A549 (cell line): ENCODE results near the gene LCN12. TPM values are rescaled to one million over a fixed set of nuclear protein-coding genes. Genes with fewer than 3 reads are reported as not detected.

ENCODE experiments used
- ATAC-seq, 2 experiments: fragments of 200-7000 bp in 1 of 2; fragments of >200 bp in 1 of 2; cut with Nextera tagmentation in 1 of 2; cut with Tn5 transposase in 1 of 2; 3 replicates each; pipeline versions ENCODE4 v1.8.0 to v1.9.1; 2018 to 2020; ENCODE audit warnings: mild to moderate bottlenecking in 1 of 2, moderate library complexity in 1 of 2
- CTCF ChIA-PET: fragments of 300-600 bp; sonication (Branson Sonifier 250); formaldehyde crosslinking; extraction: SDS; loops from one replicate; lab custom pipeline; 2021; ENCODE audit warnings: antibody characterized with exemption, inconsistent platforms; lab: Yijun Ruan, JAX
- POLR2A ChIA-PET: fragments of 350-600 bp; formaldehyde crosslinking; extraction: SDS; loops from one replicate; lab custom pipeline; 2021; ENCODE audit warnings: antibody characterized with exemption, inconsistent platforms; lab: Yijun Ruan, JAX
- DNase-seq, 2 experiments: peaks; one replicate each; pipeline versions ENCODE4 v3.0.0 to v3.0.0-alpha.2; 2011 to 2016; ENCODE audit warnings: low read depth in 1 of 2, low spot score in 1 of 2
- FAIRE-seq: peaks from 2 replicates; lab custom pipeline; 2011; peaks lifted over from hg19 to GRCh38; lab: Jason Lieb, UNC
- H3K27ac ChIP-seq, 2 experiments: fragments of >200 bp; sonication (Bioruptor Twin); formaldehyde crosslinking; 3 replicates each; pipeline ENCODE4 v1.5.1; 2016 to 2017
- H3K4me1 ChIP-seq: fragments of >200 bp; sonication (Bioruptor Twin); formaldehyde crosslinking; 3 replicates; pipeline ENCODE4 v1.6.1; 2016
- H3K4me2 ChIP-seq: fragments of >200 bp; sonication (Bioruptor Twin); formaldehyde crosslinking; 3 replicates; pipeline ENCODE4 v1.6.1; 2016
- H3K4me3 ChIP-seq: fragments of >200 bp; sonication (Bioruptor Twin); formaldehyde crosslinking; 3 replicates; pipeline ENCODE4 v1.5.1; 2016
- H3K9me3 ChIP-seq: fragments of >200 bp; sonication (Bioruptor Twin); formaldehyde crosslinking; 3 replicates; pipeline ENCODE4 v1.6.1; 2016
- ATOH8 ChIP-seq: fragments of 250-450 bp; sonication (Bioruptor Pico); IDR thresholded peaks from 2 replicates; pipeline ENCODE4 v1.5.0; 2020; ENCODE audit warnings: low read depth, mild to moderate bottlenecking, moderate library complexity
- CBX2 ChIP-seq: fragments of 200-600 bp; sonication (generic); IDR thresholded peaks from 2 replicates; pipeline ENCODE4 v1.6.1; 2016; ENCODE audit warnings: low read depth, mild to moderate bottlenecking, borderline replicate concordance
- CBX8 ChIP-seq: fragments of 200-600 bp; sonication (generic); IDR thresholded peaks from 2 replicates; pipeline ENCODE4 v1.6.1; 2016
- CEBPB ChIP-seq, 2 experiments: fragments of >200 bp in 1 of 2; sonication (Bioruptor Twin) in 1 of 2; formaldehyde crosslinking in 1 of 2; IDR thresholded peaks; 2 replicates each; pipeline ENCODE4 v1.6.1; 2012 to 2016
- CHD2 ChIP-seq: fragments of 150-350 bp; IDR thresholded peaks from 2 replicates; pipeline ENCODE4 v1.6.1; 2014; ENCODE audit warnings: low read length; ENCODE audit not compliant: partially characterized antibody
- E2F6 ChIP-seq: IDR thresholded peaks from 2 replicates; pipeline ENCODE4 v1.6.1; 2012; ENCODE audit warnings: low read depth, borderline replicate concordance
- ELK1 ChIP-seq: fragments of 150-350 bp; IDR thresholded peaks from 2 replicates; pipeline ENCODE4 v1.6.1; 2014; ENCODE audit warnings: low read depth, mild to moderate bottlenecking, low read length
- ESRRA ChIP-seq: fragments of 150-350 bp; IDR thresholded peaks from 2 replicates; pipeline ENCODE4 v1.6.1; 2014; ENCODE audit warnings: mild to moderate bottlenecking, low read length, borderline replicate concordance
- FOSB ChIP-seq: fragments of 250-450 bp; sonication (Bioruptor Pico); IDR thresholded peaks from 2 replicates; pipeline ENCODE4 v1.5.0; 2020; ENCODE audit warnings: mild to moderate bottlenecking, moderate library complexity
- GATA3 ChIP-seq: IDR thresholded peaks from 2 replicates; pipeline ENCODE4 v1.6.1; 2012; ENCODE audit warnings: borderline replicate concordance
- HDAC2 ChIP-seq: fragments of 200-600 bp; sonication (generic); IDR thresholded peaks from 2 replicates; pipeline ENCODE4 v1.6.1; 2016
- HES2 ChIP-seq: fragments of >200 bp; sonication (Bioruptor Twin); formaldehyde crosslinking; IDR thresholded peaks from 2 replicates; pipeline ENCODE4 v1.6.1; 2016
- HEYL ChIP-seq: fragments of 250-450 bp; sonication (Bioruptor Pico); IDR thresholded peaks from 2 replicates; pipeline ENCODE4 v1.8.0; 2021; ENCODE audit warnings: mild to moderate bottlenecking, moderate library complexity
- HOXB13 ChIP-seq: fragments of 250-450 bp; sonication (Bioruptor Pico); IDR thresholded peaks from 2 replicates; pipeline ENCODE4 v1.5.0; 2020; ENCODE audit warnings: low read depth, mild to moderate bottlenecking, moderate library complexity
- JUNB ChIP-seq: fragments of >200 bp; sonication (Bioruptor Twin); formaldehyde crosslinking; IDR thresholded peaks from 2 replicates; pipeline ENCODE4 v1.6.1; 2016
- MAZ ChIP-seq: fragments of 150-350 bp; IDR thresholded peaks from 2 replicates; pipeline ENCODE4 v1.6.1; 2014; ENCODE audit warnings: antibody characterized with exemption, low read depth, low read length, borderline replicate concordance
- PHF8 ChIP-seq: fragments of 200-600 bp; sonication (generic); IDR thresholded peaks from 2 replicates; pipeline ENCODE4 v1.6.1; 2016; ENCODE audit warnings: low read depth, mild to moderate bottlenecking, antibody characterized with exemption, moderate library complexity, borderline replicate concordance
- RAD21 ChIP-seq, 2 experiments: fragments of >200 bp in 1 of 2; sonication (Bioruptor Twin) in 1 of 2; formaldehyde crosslinking in 1 of 2; IDR thresholded peaks in 1 of 2; conservative IDR thresholded peaks in 1 of 2; 2 replicates in 1 of 2; 3 replicates in 1 of 2; pipeline ENCODE4 v1.6.1; 2012 to 2018; ENCODE audit warnings: inconsistent platforms in 1 of 2
- RFX5 ChIP-seq: fragments of 450-650 bp; IDR thresholded peaks from 2 replicates; pipeline ENCODE4 v1.7.1; 2014; ENCODE audit warnings: antibody characterized with exemption, mild to moderate bottlenecking, moderate library complexity
- SMC3 ChIP-seq: fragments of >200 bp; sonication (Bioruptor Twin); formaldehyde crosslinking; IDR thresholded peaks from 3 replicates; pipeline ENCODE4 v1.6.1; 2018; ENCODE audit warnings: inconsistent platforms
- SREBF2 ChIP-seq: fragments of 450-650 bp; IDR thresholded peaks from 2 replicates; pipeline ENCODE4 v1.6.1; 2014; ENCODE audit warnings: mild to moderate bottlenecking, moderate library complexity
- ZC3H11A ChIP-seq: fragments of 450-650 bp; IDR thresholded peaks from 2 replicates; pipeline ENCODE4 v1.6.1; 2014; ENCODE audit warnings: antibody characterized with exemption, mild to moderate bottlenecking
- ZFP36 ChIP-seq: fragments of 450-650 bp; IDR thresholded peaks from 2 replicates; pipeline ENCODE4 v1.6.1; 2014; ENCODE audit warnings: borderline replicate concordance; ENCODE audit not compliant: partially characterized antibody
- ZNF302 ChIP-seq: fragments of 250-450 bp; sonication (Bioruptor Pico); IDR thresholded peaks from 2 replicates; pipeline ENCODE4 v1.9.0; 2021; ENCODE audit warnings: inconsistent platforms, mild to moderate bottlenecking, moderate library complexity
- WGBS: methylation state at CpG from one replicate; pipeline ENCODE4 v1.1.6; 2017; ENCODE audit errors: missing lambda C conversion rate; 5-methylcytosine and 5-hydroxymethylcytosine counted together
- polyA plus RNA-seq, 4 experiments: library from polyadenylated mRNA; depleted of rRNA in 3 of 4; stranded (reverse); fragments of >200 nt; fragmentation: RNase III in 1 of 4; extraction: RNeasy Plus Mini Kit Qiagen cat#74134 plus additional on column Dnase treatment in 1 of 4; gene quantifications; 2 replicates in 3 of 4; 3 replicates in 1 of 4; pipeline ENCODE4 v1.2.3, GENCODE V29; 2011 to 2017
- TF ChIP-seq, protein P1 (sequence below): fragments of 200-600 bp; sonication (generic); IDR thresholded peaks from 2 replicates; pipeline ENCODE4 v1.6.1; 2016; ENCODE audit warnings: antibody characterized with exemption, mild to moderate bottlenecking, moderate library complexity
- TF ChIP-seq, protein P2 (sequence below): IDR thresholded peaks from 2 replicates; pipeline ENCODE4 v1.6.1; 2012
- TF ChIP-seq, protein P3 (sequence below): fragments of >200 bp; sonication (Bioruptor Twin); formaldehyde crosslinking; IDR thresholded peaks from 3 replicates; pipeline ENCODE4 v1.6.1; 2016

Gene LCN12
- polyA plus RNA-seq, 2 of the 4 experiments (the other 2 are of a cell fraction), result 0.74 to 3.0 TPM

DNA sequence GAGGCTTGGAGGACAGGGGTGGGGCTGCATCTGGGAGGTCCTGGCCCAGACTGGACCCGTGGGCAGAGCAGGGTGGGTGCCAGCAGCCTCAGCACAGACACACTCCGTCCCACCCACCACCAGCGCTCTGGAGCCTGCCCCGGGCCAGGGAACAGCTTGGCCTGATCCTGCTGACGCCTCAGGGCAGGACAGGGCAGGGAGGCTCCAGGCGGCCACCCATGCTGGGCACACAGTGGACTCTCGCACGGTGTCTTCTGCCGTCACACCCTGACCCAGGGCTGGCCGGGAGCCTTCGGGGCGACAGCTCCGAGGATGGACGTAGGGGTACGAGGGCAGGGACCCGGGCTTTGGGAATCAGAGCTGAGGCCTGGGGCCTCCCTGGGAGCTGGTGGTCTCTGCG is 17.1 kb downstream of the LCN12 start:
- Histone ChIP-seq H3K4me3 (no peak overlapping the region), H3K9me3 (no peaks in the 10 kb centered on the region), H3K4me1 (peaks cover 9% of the 10 kb centered on the region; the same call in 2 of the 3 replicates), H3K4me2 (no peak overlapping the region), H3K27ac (no peak overlapping the region)
- peak in 1 of 2 experiments; percentile 15; a peak in 2 of 6 replicates for ATAC-seq
- no peak for FAIRE-seq
- no peak for TF ChIP-seq MAZ
- no peak for TF ChIP-seq HES2
- TF ChIP-seq ZNF302 (CRISPR knock-in tag), result no peak
- TF ChIP-seq, protein P1, sequence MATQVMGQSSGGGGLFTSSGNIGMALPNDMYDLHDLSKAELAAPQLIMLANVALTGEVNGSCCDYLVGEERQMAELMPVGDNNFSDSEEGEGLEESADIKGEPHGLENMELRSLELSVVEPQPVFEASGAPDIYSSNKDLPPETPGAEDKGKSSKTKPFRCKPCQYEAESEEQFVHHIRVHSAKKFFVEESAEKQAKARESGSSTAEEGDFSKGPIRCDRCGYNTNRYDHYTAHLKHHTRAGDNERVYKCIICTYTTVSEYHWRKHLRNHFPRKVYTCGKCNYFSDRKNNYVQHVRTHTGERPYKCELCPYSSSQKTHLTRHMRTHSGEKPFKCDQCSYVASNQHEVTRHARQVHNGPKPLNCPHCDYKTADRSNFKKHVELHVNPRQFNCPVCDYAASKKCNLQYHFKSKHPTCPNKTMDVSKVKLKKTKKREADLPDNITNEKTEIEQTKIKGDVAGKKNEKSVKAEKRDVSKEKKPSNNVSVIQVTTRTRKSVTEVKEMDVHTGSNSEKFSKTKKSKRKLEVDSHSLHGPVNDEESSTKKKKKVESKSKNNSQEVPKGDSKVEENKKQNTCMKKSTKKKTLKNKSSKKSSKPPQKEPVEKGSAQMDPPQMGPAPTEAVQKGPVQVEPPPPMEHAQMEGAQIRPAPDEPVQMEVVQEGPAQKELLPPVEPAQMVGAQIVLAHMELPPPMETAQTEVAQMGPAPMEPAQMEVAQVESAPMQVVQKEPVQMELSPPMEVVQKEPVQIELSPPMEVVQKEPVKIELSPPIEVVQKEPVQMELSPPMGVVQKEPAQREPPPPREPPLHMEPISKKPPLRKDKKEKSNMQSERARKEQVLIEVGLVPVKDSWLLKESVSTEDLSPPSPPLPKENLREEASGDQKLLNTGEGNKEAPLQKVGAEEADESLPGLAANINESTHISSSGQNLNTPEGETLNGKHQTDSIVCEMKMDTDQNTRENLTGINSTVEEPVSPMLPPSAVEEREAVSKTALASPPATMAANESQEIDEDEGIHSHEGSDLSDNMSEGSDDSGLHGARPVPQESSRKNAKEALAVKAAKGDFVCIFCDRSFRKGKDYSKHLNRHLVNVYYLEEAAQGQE, result no peak
- no peak for TF ChIP-seq RAD21 (conservative IDR thresholded peaks at IDR 0.05 in 1 of 2, IDR thresholded peaks at IDR 0.05 in 1 of 2)
- no peak for TF ChIP-seq ZFP36
- no peak for TF ChIP-seq PHF8
- TF ChIP-seq, protein P2, sequence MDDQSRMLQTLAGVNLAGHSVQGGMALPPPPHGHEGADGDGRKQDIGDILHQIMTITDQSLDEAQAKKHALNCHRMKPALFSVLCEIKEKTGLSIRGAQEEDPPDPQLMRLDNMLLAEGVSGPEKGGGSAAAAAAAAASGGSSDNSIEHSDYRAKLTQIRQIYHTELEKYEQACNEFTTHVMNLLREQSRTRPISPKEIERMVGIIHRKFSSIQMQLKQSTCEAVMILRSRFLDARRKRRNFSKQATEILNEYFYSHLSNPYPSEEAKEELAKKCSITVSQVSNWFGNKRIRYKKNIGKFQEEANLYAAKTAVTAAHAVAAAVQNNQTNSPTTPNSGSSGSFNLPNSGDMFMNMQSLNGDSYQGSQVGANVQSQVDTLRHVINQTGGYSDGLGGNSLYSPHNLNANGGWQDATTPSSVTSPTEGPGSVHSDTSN, result no peak
- no peak for TF ChIP-seq ESRRA
- no peak for TF ChIP-seq HDAC2
- no peak for TF ChIP-seq SREBF2
- TF ChIP-seq HEYL (CRISPR knock-in tag), result no peak
- TF ChIP-seq, protein P3, sequence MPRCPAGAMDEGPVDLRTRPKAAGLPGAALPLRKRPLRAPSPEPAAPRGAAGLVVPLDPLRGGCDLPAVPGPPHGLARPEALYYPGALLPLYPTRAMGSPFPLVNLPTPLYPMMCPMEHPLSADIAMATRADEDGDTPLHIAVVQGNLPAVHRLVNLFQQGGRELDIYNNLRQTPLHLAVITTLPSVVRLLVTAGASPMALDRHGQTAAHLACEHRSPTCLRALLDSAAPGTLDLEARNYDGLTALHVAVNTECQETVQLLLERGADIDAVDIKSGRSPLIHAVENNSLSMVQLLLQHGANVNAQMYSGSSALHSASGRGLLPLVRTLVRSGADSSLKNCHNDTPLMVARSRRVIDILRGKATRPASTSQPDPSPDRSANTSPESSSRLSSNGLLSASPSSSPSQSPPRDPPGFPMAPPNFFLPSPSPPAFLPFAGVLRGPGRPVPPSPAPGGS, result no peak
- no peak for TF ChIP-seq CBX8
- no peak for TF ChIP-seq ZC3H11A
- WGBS, result 67% methylated on average over 7 of the region's 17 CpGs
- ChIA-PET CTCF (interaction anchor here (0.8 to 2.7 kb wide), 4 partner anchors 11 to 66 kb away, joined by 3 to 10 read pairs (median 8); partner anchors contain the start of gene ABCA2), POLR2A (interaction anchor here (0.5 kb wide), 1 partner anchor 29 kb away, joined by 4 read pairs; no protein-coding TSS in a partner anchor)
- no peak for DNase-seq

- POLR2A ChIA-PET, result interaction anchor here (0.5 kb wide), 1 partner anchor 29 kb away, joined by 4 read pairs; no protein-coding TSS in a partner anchor
- FAIRE-seq (no peak), ATAC-seq (peak in 1 of 2 experiments; percentile 8; a peak in 1 of 6 replicates), DNase-seq (no peak)
- CTCF ChIA-PET, result interaction anchor here (0.8 to 7.8 kb wide), 5 partner anchors 10 to 66 kb away, joined by 3 to 64 read pairs (median 9); partner anchors contain the start of genes ABCA2, C8G and FBXW5
- Histone ChIP-seq H3K27ac (no peak overlapping the region; a peak in 1 of 6 replicates), H3K4me2 (no peak overlapping the region), H3K9me3 (no peaks in the 10 kb centered on the region), H3K4me3 (no peak overlapping the region), H3K4me1 (peaks cover 4% of the 10 kb centered on the region)
- 64% methylated on average over 3 of the region's 5 CpGs for WGBS
- TF ChIP-seq HES2 (no peak), SMC3 (no peak), FOSB (no peak), HEYL (CRISPR knock-in tag) (no peak), HOXB13 (CRISPR knock-in tag) (no peak), CHD2 (no peak), JUNB (no peak), GATA3 (no peak), ZC3H11A (no peak), CBX2 (no peak), ELK1 (no peak), RAD21 (conservative IDR thresholded peaks at IDR 0.05 in 1 of 2, IDR thresholded peaks at IDR 0.05 in 1 of 2) (no peak), E2F6 (no peak), RFX5 (no peak), CEBPB (IDR thresholded peaks at IDR 0.05) (no peak), ZFP36 (no peak), ATOH8 (CRISPR knock-in tag) (no peak), MAZ (no peak)
These were observed 17.7 kb downstream of the LCN12 start for GRCh38 chr9:136969774-136970173.
